GM19468 (cell line): Measurements from ENCODE around the gene CLIP4.

ENCODE experiments used
- ATAC-seq: cut with Tn5 transposase; IDR thresholded peaks from one replicate; pipeline ENCODE4 v1.9.1; 2021; ENCODE audit warnings: mild to moderate bottlenecking, moderate library complexity, moderate number of reproducible peaks; ENCODE audit not compliant: unreplicated experiment; ENCODE audit errors: extremely low read depth

CLIP4 gene

DNA sequence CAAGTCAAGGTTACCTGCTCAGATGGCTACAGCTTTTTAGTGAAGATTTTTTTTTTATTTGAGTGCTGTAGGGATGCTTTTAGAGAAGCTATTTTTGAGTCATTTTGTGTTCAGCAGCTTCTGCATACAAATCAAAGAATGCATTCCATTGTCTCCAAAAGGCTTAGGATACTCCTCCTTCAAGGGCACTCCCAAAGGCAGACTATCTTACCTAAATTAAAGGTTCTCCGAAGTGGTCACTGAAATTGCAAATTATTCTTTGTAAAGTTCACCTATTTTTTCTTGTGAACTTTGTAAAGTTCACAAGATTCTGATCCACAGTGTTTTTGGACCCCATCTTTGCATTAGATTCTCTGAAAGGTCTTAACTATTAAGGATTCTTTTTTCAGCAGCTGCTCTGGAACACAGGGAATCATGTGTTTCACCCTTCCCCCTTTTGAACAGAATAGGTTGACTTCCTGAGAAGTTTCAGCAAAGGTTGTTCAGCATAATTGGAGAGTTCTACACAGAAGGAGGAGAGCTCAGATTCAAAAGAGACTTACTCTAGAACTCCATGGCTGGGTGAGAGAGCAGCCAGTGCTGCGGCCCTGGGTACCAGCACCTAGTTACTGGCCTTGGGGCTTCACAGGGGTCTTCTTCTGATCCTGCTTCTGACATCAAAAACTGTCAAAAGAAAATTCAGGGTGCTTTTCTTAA lies 14.5 kb downstream of the CLIP4 start:
- ATAC-seq = no peak

DNA sequence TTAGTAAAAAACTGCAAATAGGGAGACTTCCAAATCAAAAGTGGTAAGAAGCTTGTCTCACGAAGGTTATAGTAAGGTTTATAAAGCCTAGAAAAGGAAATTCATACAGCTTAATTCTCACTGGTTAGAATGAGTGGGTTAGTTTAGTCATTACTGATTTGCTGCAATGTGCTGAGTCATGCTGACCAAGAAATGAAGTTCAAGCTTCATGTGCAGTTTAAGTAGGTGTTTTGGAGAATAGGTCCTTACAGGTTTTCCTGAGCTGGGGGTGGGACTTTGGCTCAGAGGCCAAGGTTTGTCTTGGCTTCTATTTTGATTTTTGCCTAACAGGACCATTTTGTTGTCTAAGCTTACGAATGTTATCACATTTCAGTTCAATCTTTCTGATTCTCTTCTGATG lies 15.1 kb downstream of the CLIP4 start:
- ATAC-seq = no peak

- ATAC-seq = no peak
These were observed 19.7 kb downstream of the CLIP4 start for GRCh38 chr2:29134933-29135332.

DNA sequence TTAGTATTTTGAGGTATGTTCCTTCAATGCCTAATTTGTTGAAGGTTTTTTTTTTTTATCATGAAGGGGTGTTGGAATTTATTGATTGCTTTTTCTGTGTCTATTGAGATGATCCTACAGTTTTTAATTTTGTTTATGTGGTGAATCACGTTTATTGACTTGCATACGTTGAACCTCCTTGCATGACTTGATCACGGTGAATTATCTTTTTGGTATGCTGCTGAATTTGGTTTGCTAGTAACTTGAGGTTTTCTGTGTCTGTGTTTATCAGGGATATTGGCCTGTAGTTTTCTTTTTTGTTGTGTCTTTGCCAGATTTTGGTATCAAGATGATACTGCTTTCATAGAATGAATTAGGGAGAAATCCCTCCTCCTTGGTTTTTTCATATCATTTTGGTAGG lies 23.9 kb downstream of the CLIP4 start:
- no peak for ATAC-seq

DNA sequence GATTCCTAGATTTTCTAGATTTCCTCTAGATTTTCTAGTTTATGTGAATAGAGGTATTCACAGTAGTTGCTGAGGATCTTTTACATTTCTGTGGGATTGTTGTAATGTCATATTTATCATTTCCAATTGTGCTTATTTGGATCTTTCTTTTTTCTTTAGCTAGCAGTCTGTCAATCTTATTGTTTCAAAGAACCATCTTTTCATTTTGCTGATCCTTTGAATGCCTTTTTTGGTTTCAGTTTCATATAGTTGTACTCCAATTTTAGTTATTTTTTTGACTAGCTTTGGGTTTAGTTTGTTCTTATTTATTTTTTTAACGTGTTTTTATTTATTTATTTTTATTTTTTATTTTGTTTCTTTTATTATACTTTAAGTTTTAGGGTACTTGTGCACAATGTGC lies 24.5 kb downstream of the CLIP4 start:
- ATAC-seq = no peak

- ATAC-seq = no peak
These were observed 28.4 kb downstream of the CLIP4 start for GRCh38 chr2:29143657-29144056.

- ATAC-seq = no peak
These were observed 31.0 kb downstream of the CLIP4 start for GRCh38 chr2:29146197-29146596.

DNA sequence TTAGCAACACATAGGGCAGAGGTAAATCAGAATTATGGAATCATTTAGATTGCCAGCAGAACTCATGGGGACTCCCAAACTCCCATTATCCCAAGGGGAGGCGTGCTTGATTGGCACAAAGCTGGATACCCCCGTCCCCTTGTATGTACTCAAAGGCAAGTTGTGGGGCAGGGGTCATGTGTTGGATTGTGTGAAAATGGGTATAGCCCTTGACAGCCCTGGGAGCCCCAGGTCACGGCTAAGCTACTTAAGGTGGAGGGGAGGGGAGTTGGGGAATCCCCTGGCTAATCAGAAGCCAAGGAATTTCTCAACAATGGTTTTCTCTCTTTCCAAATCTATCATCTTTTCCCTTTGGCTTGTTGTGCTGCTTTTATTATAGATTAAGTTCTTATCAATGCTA lies 32.7 kb downstream of the CLIP4 start:
- ATAC-seq = no peak

DNA sequence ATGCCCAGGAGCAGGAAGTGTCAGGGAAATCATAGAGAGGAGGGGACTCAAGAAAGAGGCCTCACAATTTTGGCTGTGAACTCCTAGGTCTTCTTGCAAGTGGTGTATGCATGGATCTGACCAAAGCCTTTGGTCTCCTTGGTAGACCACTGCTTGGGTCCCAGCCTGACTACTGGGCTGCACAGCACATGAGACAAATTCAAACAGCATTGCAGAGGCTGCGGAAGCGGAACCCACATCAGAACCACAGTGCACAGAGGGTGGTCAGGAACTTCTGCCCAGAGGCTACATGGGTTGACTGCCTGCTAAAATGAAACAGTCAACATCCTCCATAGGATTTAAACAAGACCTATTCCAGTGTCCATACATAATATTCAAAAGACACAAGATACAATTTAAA lies 39.4 kb downstream of the CLIP4 start:
- no peak for ATAC-seq

DNA sequence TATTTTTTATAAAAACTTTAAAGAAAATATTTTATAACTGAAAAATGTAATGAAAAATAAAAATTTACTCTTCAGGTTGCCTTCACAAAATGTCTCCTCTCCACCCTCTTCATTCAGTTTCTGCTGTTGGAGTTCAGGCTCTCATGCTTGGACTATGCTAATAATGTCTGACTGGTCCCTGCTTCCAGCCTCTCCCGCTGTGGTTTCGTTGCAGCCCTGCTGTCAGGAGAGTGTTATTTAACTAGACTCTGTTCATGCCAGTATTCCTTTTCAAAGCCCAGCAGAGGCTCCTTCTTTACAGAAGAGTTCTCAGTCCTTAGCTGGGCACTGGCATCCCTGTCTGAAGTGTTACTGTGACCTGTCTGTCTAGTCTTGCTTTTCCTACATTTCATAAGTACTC lies 40.4 kb downstream of the CLIP4 start:
- no peak for ATAC-seq

- no peak for ATAC-seq
These were observed 41.9 kb downstream of the CLIP4 start for GRCh38 chr2:29157131-29157530.

DNA sequence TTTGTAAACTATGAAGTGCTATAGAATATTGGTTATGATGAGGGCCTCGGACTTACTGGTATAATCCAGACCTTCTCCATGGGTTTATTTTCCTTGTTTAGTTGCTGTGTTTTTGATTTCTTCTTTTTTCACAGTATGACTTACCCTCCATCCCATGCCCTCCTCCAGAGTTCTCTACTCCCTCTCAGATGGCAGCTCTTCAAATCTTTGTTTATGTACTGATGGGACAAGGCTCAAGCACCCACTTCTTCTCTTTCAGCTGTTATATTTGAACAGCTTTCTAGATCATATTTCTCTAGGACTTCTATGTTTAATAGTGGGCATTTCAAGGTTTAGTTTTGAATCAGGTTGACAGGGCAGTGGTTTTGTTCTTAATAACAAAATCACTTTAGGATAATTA lies 43.9 kb downstream of the CLIP4 start:
- ATAC-seq = no peak

DNA sequence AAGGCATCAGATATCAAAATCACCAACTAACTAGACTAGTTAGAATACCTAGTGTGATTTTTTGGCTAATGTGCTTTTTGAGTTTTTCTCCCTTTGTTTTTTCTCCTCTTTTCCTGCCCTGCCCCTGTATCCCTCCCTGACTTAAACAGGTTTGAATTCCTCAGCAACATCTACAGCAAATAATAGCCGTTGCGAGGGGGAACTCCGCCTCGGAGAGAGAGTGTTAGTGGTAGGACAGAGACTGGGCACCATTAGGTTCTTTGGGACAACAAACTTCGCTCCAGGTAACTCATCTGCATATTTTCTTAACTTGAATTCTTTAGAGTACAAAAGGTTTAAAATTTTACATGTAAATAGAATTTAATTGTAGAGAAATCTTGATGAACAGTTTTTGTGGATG lies 45.0 kb downstream of the CLIP4 start:
- no peak for ATAC-seq

- no peak for ATAC-seq
These were observed 47.2 kb downstream of the CLIP4 start for GRCh38 chr2:29162204-29162928.

DNA sequence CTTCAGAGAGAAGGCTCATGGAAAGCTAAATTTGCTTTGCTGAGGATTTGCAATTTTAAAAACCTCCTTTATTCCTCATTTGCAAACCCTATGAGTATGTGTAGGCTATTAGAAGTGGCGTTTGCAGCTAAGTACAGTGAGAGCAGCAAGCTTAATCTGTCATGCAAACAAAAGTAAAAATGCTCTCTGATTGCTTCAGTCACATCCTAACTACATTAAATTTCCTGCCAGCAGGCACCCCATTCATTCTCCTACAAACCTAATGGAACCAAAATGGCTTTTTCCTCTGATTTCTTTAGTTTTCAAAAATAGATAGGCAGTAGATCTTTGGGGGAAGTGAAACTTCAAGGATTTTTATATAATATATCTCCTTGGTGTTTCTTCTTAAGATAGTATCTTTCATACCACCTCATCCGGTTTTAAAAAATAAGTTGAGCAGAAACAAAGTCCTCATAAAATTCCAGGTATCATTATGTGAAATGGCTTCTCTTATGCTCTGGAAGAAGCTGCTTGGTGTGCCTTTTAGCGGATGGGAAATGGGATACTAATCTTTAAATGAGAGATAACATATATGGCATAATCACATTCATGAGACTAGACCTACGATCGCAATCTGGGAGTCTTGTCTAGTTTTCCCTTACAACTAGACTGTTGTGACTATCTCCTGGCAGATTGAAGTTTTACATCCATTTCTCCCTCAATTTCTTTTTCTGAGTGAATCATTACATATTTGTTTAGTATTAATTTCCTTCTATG lies 49.1 kb downstream of the CLIP4 start:
- ATAC-seq = no peak

DNA sequence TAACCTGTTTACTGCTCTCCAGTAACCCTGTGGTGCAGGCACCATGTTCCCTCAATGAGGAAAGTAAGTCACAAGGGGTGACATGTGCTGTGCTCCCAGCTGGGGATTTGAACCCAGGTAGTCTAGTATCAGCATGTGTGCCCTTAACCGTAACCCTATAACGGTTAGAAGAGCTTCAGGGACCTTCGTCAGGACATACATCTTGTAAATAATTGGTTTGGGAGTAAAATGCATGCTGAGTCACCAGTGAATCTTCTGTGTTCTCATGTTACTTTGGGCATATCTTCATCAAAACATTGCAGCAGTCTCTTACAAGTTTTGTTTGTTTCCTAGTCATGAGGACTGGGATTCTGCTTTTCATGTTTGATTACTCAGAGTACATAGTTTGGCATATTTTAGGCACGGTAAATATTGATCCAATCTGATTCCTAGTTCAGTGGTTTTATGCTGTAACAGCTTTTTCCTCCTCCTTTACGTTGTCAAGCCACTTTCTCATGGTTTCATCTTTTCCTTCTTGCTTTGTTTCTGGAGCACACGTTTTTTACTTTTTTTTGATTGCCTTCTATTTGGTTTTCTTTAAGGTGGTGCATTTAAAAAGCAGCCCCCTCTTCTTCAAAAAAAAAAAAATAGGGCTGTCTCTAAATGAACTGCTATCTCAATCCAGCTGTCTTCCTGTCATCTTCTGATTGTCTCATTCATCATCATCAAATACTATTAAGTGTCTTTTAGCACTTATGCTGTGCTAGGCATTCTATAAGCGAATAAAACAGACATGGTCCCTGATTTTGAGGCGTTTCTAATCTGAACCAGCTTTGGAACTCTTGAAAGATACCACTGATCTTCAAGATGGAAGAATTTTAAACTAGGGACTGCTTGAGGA lies 50.4 kb downstream of the CLIP4 start:
- ATAC-seq = no peak

GRCh38 chr2:29166242-29167039 lies 51.2 kb downstream of the CLIP4 start:
- no peak for ATAC-seq

GRCh38 chr2:29174937-29175336 lies 59.7 kb downstream of the CLIP4 start:
- no peak for ATAC-seq

DNA sequence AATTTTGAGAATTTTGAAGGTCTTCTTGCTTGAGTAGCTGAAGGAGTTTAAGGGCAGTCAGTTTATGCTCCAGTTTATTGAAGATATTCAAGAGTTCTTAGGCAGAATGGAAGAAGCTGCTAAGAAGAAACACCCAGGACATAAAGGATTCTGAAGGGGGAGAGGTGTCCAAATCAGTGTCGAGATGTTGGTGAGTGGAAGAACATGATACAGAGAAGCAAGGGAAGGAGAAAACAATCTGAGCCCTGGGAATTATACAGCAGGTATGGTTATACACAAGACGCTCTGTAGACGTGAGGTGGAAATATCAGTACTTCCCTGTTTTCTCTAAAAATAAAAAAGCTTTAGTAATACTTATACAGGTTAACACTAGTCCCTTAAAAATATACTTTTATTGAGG lies 60.1 kb downstream of the CLIP4 start:
- no peak for ATAC-seq

DNA sequence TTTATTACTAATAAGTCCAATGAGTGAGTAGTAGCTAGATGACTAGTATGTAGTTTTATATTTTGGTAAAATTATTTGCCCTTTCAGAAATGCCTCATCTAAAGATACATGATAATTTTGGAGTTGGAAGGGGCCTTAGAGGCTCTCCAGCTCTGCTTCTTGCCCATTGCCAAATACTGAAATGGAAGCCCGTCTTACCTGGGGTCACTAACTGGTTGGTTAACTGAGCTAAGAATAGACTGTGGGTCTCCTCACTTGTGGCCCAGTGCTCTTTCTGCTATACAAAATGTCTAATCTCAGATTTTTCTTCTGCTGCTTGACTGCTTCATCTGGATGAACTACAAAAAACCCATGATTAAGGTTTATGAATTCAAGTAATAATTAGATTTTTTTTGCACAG lies 67.1 kb downstream of the CLIP4 start:
- no peak for ATAC-seq
